ENCODE data around the gene VAC14.

DNA sequence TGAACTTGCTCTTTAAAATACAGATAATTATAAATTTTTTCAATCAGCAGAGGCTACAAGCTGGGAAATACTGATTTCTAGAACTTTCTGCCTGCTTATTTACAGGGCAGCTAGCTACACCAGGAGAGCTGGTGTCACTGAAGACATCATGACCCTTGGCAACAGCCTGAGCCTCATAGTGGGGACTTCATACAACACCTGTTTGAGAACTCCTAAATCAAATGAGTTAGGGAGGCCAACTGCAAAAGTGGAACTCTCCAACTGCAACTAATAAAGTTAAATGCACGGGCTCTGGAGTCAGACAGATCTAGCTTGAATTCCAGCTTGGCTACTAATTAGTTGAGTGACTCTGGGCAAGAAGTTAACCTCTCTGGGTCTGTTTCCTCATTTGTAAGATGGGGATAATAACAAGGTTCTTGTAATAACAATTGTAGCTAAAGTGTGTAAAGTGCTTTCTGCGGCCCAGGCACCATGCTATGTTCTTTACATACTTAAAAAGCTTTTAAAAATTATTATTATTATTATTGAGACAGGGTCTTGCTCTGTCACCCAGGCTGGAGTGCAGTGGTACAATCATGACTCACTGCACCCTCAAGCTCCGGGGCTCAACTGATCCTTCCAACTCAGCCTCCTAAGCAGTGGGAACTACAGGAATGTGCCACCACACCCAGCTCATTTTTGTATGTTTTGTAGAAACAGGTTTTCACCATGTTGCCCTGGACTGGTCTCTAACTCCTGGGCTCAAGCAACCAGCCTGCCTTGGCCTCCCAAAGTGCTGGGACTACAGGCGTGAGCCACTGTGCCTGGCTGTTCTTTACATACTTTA is 33.4 kb downstream of the VAC14 start:
- TF ChIP-seq POLR2A (IDR thresholded peaks at IDR 0.05; ENCODE audit: low read depth, low read length) (no peak), POLR2AphosphoS5 (IDR thresholded peaks at IDR 0.05; ENCODE audit: low read depth, low read length) (no peak)
